ENCODE measurements around the gene ERC1. TPM values are rescaled to one million over a fixed set of nuclear protein-coding genes. Genes with fewer than 3 reads are reported as not detected.

Gene ERC1
- total and polyA plus RNA-seq, 2 donors (not counting 3 experiments of a cell fraction or from before 2014, with no cell fraction given): 11.7 to 66.1 TPM

GRCh38 chr12:1205512-1206060, 214.6 kb downstream of the ERC1 start:
- Histone ChIP-seq H3K79me2 (ENCODE audit: control insufficient read depth, insufficient read depth, low read length) (no peaks in the 10 kb centered on the region), H3K4me1 (ENCODE audit: control insufficient read depth, extremely low read depth, insufficient read depth, low read length) (peaks cover 36% of the 10 kb centered on the region), H3K27me3 (ENCODE audit: control insufficient read depth in 2 of 2, insufficient read depth in 2 of 2, low read length in 2 of 2) (no peaks in the 10 kb centered on the region), H3K36me3 (ENCODE audit: control insufficient read depth in 2 of 2, extremely low read depth in 1 of 2, insufficient read depth in 2 of 2, low read length in 2 of 2) (no peaks in the 10 kb centered on the region), H2AFZ (ENCODE audit: low read depth, low read length) (no peak overlapping the region), H3K9me3 (replicated peaks; ENCODE audit: control insufficient read depth, insufficient read depth, low read length) (no peaks in the 10 kb centered on the region), H3K9me1 (replicated peaks; ENCODE audit: control insufficient read depth, extremely low read depth, insufficient read depth, low read length) (no peaks in the 10 kb centered on the region), H3K9ac (replicated peaks; ENCODE audit: extremely low read depth, insufficient read depth, low read length) (no peak overlapping the region), H4K20me1 (replicated peaks; ENCODE audit: control insufficient read depth, extremely low read depth, insufficient read depth, low read length) (no peaks in the 10 kb centered on the region), H3K4me3 (replicated peaks in 1 of 3; ENCODE audit: insufficient read depth in 1 of 3, low read depth in 1 of 3, low read length in 3 of 3) (no peak overlapping the region), H3K4me2 (ENCODE audit: insufficient read depth, low read length) (peak overlapping the region; percentile 99), H3K27ac (ENCODE audit: insufficient read depth, low read depth, low read length) (peak overlapping the region; percentile 24)
- ChIA-PET POLR2A (no interaction called here), CTCF (interaction anchor here (1.1 to 3.6 kb wide), 5 partner anchors 8 to 378 kb away, joined by 3 to 16 read pairs (median 5); no protein-coding TSS in a partner anchor)
- DNase-seq (ENCODE audit: low read depth, low spot score) (peak; percentile 36), FAIRE-seq (no peak)
- intact Hi-C loops (cut with micrococcal nuclease): loop anchor here (1.0 kb wide), 1 partner anchor 21 kb away; no protein-coding TSS in a partner anchor
- TF ChIP-seq, protein P1, sequence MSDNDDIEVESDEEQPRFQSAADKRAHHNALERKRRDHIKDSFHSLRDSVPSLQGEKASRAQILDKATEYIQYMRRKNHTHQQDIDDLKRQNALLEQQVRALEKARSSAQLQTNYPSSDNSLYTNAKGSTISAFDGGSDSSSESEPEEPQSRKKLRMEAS (IDR thresholded peaks at IDR 0.05; ENCODE audit: insufficient read depth, insufficient read length): no peak
- TF ChIP-seq EZH2 (IDR thresholded peaks at IDR 0.05; ENCODE audit: borderline replicate concordance, low read depth, low read length, severe bottlenecking): no peak
- no peak for TF ChIP-seq GATA2 (IDR thresholded peaks at IDR 0.05; ENCODE audit: insufficient read depth, insufficient read length, low read depth, low read length)
- TF ChIP-seq MYC (IDR thresholded peaks at IDR 0.05; ENCODE audit: low read depth, low read length): no peak
- TF ChIP-seq, protein P2, sequence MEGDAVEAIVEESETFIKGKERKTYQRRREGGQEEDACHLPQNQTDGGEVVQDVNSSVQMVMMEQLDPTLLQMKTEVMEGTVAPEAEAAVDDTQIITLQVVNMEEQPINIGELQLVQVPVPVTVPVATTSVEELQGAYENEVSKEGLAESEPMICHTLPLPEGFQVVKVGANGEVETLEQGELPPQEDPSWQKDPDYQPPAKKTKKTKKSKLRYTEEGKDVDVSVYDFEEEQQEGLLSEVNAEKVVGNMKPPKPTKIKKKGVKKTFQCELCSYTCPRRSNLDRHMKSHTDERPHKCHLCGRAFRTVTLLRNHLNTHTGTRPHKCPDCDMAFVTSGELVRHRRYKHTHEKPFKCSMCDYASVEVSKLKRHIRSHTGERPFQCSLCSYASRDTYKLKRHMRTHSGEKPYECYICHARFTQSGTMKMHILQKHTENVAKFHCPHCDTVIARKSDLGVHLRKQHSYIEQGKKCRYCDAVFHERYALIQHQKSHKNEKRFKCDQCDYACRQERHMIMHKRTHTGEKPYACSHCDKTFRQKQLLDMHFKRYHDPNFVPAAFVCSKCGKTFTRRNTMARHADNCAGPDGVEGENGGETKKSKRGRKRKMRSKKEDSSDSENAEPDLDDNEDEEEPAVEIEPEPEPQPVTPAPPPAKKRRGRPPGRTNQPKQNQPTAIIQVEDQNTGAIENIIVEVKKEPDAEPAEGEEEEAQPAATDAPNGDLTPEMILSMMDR (IDR thresholded peaks at IDR 0.05; ENCODE audit: extremely low read depth in 1 of 2, insufficient read depth in 1 of 2, low read depth in 1 of 2, low read length in 2 of 2): no peak
- no peak for TF ChIP-seq POLR2A (IDR thresholded peaks at IDR 0.05; ENCODE audit: low read depth, low read length)
- TF ChIP-seq FOS (IDR thresholded peaks at IDR 0.05; ENCODE audit: borderline replicate concordance, insufficient read depth, low read length): no peak
- no peak for TF ChIP-seq JUN (IDR thresholded peaks at IDR 0.05; ENCODE audit: borderline replicate concordance, insufficient read depth, insufficient read length, low read depth)
- no peak for TF ChIP-seq POLR2AphosphoS5 (IDR thresholded peaks at IDR 0.05; ENCODE audit: insufficient read depth, low read depth, low read length)
- dilution Hi-C loops (cut with MboI; ENCODE audit: extremely low pct_ligation_motif_present, low sequenced_read_pairs): no loop called here
- no TSS peak for BruUV-seq (replicated peaks)
